NCI-H2171 treated with DMSO at 0.1 percent for 48 hours (cell line): ENCODE measurements around the gene ZSCAN5C.
"Not testable (repeated sequence)": the region's sequence is repeated elsewhere in the genome, so short reads cannot be mapped to it uniquely, and the experiment has no call there.

ENCODE experiments used
- DNase-seq: peaks from one replicate; lab custom pipeline; 2025; lab: John Stamatoyannopoulos, UW

ZSCAN5C gene, protein sequence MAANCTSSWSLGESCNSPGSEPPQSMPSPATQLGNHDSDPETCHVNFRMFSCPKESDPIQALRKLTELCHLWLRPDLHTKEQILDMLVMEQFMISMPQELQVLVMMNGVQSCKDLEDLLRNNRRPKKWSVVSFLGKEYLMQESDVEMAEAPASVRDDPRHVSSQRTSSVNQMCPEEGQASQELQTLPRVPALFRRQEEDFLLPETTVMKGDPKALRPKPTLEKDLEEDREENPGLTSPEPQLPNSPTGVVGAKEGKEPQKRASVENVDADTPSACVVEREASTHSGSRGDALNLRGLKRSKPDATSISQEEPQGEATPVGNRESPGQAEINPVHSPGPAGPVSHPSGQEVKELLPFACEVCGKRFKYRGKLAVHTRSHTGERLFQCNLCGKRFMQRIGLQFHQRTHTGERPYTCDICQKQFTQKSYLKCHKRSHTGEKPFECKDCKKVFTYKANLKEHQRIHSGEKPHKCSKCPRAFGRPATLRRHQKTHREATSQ

DNA sequence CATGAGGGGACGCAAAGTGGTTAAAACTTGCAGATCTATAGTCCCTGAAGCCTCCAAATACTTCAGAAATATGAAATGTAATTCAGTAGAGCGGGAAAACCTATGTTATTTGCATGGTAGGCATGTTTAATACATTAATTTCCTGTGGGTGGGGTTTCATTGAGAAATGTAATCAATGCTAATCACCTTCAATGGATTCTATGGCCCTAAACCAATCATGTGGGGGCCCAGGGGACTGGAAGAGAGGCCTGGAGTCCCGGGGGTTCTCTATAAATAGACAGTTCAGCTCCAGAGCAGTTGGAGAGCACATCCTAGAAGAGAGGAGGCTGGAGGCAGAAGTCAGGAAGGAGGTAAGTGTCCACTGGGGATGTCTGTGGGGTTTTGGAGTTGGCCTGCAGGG, at the start of gene ZSCAN5C:
ZSCAN5C (plus strand) TSS at position 301 of the 400 bp plus-strand sequence. CDS start 3,641 bp downstream, outside the sequence.
- no peak for DNase-seq

DNA sequence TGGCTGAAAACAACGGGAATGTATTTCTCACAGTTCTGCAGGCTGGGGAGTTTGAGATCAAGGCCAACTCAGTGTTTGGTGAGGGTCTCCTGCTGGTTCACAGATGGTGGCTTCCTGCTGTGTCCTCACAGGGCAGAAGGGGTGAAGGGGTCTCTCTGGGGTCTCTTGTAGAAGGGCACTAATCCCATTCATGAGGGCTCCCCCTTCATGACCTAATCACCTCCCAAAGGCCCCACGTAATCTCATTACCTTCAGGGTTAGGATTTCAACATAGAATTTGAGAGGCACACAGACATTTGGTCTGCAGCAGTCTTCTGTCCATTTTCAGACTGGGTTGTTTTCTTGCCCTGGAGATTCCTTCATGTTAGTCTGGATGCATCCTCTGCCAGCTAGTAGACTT, 49.4 kb upstream of the ZSCAN5C start:
- no peak for DNase-seq

DNA sequence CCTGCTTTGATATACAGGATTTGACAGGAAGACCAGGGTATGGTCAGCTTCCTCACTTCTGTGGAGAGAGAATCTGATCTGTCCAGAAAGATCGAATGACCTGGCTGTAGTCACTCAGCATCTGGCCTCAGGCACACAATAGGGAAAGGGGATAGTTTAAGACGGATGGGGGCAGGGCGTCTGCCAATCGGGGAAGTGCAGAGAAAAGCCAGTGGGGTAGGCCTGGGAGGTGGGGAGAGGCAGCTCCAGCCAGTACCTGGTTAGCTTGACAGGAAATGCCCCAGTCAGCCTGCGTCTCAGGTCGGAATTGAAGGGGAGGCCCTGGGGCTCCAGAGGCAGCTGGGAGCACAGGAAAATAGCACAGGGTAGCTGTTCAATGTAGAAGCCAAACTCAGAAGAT, 48.6 kb upstream of the ZSCAN5C start:
- no peak for DNase-seq

DNA sequence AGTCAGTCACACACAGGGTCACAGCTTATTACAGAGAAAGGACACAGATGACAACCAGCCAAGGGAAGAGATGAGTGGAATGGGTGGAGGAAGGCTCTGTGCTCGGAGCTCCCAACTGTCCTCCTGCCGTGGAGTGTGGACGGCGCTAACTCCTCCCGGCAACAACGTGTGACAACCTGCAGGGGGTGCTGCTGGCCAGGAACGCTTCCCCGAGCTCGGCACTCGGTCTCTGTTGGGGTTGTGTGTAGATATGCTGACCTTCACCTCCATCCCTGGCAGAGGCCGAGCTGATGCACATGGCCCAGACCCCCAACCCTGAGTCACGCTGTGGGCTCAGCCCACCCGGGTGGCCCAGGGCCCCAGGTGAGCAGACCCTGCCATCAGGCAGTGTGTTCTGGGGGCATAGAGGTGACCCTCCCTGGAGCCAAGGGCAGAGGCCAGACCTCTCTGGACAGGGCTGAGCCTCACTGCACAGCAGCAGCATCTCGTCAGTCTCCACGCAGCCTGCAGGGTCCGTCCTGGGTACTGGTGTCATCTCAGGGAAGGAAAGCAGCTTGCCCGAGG, 46.9 kb upstream of the ZSCAN5C start:
- DNase-seq: no peak

DNA sequence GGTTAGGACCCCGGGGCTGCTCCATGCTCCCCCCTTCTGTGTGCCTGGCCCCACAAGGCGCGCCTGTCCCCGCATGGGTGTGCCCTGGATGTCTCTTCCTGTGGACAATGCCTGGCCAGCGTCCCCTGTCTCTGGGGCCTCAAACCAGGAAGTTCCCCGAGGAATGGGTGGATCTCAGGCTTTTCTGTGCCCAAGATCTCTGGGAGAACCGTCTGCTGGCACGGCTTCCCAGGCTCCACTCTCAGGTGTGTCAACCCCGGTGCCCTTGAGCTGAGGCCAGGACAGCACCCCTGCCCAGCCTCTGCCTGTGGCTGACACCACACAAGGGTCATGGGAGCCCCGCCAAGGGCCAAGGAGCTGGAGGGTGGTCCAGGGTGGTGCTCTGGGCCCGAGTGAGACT, 45.3 kb upstream of the ZSCAN5C start:
- DNase-seq: no peak

DNA sequence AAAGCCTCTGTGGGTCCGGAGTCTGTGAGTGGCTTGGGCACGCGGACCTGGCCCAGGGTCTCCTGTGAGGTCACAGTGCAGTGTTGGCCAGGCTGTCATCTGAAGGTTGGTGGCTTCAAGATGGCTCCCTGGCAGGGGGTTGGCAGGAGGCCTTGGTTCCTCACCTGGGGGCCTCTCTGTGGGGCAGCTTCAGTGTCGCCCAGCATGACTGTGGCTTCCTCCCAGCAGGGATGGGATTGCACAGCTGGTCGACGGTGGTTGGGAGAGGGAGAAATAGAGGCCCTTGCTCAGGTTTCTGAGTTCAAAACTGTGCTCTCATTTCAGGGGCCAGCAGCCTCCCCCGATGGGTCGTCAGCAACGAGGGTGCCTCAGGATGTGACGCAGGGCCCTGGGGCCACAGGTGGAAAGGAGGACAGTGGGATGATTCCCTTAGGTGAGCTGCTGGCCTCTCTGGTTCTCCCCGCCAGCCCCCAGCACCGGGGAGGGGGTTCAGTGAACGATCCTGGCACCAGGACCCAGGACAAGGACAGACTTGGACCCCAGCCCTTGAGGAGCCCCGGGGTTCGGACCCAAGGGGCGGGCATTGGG, 43.8 kb upstream of the ZSCAN5C start:
- no peak for DNase-seq

DNA sequence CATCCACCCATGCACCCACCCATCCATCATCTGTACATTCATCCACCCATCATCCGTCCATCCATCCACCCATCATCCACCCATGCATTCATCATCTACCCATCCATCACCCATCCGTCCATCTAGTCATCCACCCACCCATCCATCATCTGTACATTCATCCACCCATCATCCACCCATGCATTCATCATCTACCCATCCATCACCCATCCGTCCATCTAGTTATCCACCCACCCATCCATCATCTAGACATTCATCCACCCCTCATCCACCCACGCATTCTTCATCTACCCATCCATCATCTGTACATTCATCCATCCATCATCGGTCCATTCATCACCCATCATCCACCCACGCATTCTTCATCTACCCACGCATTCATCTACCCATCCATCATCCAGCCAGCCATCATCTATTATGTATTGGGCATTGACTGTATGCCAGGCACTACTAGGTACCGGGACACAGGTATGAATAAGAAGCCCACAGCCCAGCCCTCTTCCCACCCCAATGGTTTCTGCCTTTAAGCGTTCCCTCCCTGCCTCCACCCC, 43.0 kb upstream of the ZSCAN5C start:
- no peak for DNase-seq

DNA sequence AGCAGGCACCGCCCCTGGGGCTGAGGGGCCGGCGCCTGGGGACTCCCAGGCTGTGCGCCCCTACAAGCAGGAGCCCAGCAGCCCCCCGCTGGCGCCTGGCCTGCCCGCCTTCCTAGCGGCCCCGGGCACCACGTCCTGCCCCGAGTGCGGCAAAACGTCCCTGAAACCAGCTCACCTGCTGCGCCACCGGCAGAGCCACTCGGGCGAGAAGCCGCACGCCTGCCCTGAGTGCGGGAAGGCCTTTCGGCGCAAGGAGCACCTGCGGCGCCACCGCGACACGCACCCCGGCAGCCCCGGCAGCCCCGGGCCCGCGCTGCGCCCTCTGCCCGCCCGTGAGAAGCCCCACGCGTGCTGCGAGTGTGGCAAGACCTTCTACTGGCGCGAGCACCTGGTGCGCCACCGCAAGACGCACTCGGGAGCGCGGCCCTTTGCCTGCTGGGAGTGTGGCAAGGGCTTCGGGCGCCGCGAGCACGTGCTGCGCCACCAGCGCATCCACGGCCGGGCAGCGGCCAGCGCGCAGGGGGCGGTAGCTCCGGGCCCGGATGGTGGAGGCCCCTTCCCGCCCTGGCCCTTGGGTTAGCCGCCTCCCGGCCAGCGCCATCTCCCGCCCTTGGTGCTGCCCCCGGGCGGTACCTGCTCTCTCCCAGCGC, 42.3 kb upstream of the ZSCAN5C start:
- DNase-seq: no peak

DNA sequence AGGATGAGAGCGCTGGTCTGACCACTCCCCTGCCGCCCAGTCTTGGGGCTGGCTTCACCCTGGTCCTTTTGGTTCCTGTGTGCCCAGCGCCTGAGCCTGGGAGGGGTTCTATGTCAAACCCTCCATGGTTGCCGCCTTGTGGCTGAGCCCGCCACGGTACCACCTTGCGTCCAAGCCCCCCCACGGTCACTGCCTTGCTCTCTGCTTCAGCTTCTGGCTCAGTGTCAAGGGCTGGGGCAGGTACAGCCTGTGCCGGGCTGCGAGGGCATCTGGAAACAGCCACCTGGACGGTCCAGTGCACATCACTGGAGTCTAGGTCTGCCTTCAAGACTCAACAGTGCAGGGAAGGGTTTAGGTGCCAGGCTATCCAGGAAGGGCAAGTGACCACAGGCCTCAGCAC, 40.5 kb upstream of the ZSCAN5C start:
- DNase-seq: no peak

DNA sequence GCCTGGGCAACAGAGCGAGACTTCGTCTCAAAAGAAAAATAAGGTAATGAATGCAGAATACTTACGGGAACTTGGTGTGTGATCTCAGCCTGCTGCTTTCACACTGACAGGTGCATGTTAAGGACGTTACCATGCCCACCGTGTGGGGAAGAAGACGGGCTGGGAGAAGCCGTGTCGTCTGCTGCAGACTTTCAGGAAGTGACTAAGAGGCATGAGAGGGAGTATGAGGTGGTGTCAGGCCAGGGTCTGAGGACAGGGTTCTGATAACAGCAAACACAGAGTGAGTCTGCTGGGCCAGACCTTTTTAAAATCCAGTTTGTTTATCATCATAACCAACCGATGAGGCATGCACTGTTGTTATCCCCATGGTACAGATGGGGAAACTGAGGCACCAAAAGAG, 39.8 kb upstream of the ZSCAN5C start:
- no peak for DNase-seq

DNA sequence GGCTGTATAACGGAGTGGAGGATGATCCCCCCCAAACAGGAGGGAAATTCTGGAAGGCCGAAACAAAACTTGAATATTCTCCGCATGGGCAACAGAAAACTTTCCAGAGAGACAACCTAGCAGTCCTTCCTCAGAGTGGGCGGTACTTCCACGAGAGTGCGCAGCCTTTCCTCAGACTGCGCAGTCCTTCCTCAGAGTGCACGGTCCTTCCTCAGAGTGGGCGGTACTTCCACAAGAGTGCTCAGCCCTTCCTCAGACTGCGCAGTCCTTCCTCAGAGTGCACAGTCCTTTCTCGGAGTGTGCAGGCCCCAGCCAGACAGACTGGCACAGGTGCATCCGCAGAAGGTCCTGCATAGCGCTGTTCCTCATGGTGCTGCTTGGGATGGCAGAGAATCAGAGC, 39.0 kb upstream of the ZSCAN5C start:
- DNase-seq: no peak

DNA sequence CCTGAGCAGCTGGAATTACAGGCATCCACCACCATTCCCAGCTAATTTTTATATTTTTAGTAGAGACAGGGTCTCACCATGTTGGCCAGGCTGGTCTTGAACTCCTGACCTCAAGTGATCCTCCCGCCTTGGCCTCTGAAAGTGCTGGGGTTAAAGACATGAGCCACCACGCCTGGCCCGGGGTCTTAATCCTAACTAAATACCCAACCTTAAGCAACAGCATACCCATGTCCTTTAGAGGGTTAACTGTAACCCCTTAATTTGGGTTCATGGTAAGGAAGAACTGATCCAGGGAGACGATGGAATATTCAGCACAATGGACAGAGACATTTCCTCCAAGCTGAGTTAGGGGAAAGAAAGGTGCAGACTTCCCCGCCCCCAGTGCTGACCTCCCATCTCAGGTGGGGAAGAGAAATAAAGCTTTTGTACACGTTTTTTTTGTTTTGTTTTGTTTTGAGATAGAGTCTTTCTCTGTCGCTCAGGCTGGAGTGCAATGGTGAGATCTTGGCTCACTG, 35.0 kb upstream of the ZSCAN5C start:
- no peak for DNase-seq

DNA sequence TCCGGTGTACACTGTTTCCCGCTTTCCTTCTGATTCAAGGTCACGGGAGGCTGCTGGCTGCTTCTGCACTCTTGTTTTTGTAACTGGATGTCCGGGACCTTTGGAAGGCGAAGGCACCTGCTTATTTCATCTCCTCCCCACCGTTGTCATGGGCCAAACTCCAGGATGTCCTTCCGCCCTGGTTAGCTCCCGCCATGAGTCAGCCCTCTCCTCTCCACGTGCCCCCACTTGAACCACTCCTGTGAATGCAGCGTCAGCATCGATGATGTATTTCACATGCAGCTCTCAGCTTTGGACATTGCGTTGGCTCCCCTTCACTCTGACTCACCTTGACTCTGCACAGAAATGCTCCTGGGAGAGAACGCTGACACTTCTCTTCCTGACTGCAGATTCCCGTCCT, 31.8 kb upstream of the ZSCAN5C start:
- no peak for DNase-seq

DNA sequence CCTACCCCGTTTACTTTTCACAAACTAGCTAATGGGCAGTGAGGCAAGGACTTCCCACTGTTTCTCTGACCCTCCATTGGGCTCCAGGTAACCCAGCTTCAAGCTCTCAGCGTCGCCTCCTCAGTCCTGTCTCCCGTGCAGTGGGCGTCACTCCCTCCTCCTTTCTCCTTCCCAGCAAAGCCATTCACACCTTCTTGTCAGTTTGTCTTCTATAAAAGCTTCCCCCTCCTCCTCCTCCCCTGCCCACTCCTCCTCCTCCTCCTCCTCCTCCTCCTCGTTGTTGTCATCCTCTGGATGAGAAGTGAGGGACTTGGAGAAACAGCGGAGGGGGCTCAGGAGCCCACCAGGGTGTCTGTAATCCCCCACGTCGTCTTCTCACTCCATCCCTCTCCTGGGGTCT, 28.0 kb upstream of the ZSCAN5C start:
- DNase-seq: no peak

DNA sequence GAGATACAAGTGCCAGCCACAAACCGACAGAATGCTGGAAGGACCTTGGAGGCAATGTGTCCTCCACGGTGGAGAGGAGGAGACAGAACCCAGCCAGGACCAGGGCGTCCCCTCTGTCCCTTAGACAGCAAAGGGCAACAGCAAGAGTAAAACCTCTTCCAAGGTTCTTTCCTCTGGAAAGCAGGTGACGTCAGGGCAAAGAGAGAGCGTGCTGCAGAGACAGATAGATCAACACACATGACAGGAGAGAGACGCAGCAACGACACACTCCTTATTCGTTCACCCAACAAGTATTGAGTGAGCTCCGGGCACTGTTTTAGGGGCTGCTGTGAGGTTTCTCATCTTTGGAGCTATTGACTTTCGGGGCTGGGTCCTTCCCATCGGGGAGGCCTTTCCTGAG, 27.5 kb upstream of the ZSCAN5C start:
- no peak for DNase-seq

DNA sequence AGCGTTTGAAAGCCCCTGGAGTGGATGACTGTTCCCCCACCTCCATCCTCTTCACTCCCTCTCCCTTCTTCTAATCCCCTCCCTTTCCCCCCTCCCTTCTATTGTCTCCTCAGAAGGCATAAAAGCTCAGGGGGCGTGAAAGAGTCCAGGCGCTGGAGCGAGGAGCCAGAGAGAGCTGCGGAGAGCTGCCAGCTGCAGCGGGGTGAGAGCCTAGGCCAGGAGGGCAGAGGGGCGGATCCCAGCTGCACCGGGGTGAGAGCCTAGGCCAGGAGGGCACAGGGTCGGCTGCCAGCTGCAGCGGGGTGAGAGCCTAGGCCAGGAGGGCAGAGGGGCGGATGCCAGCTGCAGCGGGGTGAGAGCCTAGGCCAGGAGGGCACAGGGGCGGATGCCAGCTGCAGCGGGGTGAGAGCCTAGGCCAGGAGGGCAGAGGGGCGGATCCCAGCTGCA, 26.2 kb upstream of the ZSCAN5C start, which contains the start of gene GALP:
GALP (plus strand) TSS at position 148 of the 447 bp plus-strand sequence. CDS start 1,101 bp downstream, outside the sequence.
- DNase-seq: not testable (repeated sequence)

DNA sequence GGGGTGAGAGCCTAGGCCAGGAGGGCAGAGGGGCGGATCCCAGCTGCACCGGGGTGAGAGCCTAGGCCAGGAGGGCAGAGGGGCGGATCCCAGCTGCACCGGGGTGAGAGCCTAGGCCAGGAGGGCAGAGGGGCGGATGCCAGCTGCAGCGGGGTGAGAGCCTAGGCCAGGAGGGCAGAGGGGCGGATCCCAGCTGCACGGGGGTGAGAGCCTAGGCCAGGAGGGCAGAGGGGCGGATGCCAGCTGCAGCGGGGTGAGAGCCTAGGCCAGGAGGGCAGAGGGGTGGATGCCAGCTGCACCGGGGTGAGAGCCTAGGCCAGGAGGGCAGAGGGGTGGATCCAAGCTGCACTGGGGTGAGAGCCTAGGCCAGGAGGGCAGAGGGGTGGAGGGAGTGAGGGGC, 25.8 kb upstream of the ZSCAN5C start:
- DNase-seq: not testable (repeated sequence)

DNA sequence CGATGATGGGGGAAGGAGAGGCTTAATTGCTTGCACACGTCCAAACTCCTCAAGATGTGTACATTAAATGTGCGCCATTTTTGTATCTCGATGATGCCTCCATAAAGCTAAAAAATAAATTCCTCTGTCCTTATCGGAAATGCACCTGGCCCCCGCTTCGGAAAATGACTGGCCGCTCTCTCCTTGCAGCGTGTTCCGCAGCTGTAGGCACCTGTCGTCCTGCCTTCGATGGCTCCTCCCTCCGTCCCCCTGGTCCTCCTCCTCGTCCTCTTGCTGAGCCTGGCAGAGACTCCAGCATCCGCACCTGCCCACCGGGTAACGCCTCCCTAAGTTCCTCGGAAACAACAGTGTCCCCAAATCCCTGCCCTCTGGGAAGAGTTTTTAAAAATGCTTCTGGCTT, 25.2 kb upstream of the ZSCAN5C start:
- no peak for DNase-seq

DNA sequence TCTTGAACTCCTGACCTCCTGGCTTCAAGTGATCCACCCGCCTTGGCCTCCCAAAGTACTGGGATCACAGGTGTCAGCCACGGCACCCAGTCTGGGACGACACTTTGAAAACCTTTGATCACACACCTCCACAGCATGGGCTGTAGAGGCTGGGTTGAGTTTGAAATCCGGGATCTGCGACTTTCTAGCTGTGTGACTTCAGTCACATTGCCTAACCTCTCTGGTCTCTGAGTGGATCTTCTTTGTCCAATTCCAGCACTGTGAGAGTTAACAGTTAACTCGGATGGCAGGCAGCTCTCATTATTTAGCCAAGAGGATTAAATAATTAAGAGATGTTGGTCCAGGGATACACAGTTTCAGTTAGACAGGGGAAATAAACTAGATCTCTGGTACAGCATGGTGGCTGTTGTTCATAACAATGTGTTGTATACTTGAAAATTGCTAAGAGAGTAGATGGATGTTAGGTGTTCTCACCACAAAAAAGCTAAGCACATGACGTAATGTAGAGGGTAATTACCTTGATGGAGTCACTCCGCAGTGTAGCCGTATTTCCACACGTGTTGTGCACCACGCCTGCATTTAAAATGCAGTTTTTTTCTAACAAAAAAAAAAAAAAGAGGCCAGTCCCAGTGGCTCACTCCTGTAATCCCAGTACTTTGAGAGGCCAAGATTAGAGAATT, 24.4 kb upstream of the ZSCAN5C start:
- DNase-seq: no peak

DNA sequence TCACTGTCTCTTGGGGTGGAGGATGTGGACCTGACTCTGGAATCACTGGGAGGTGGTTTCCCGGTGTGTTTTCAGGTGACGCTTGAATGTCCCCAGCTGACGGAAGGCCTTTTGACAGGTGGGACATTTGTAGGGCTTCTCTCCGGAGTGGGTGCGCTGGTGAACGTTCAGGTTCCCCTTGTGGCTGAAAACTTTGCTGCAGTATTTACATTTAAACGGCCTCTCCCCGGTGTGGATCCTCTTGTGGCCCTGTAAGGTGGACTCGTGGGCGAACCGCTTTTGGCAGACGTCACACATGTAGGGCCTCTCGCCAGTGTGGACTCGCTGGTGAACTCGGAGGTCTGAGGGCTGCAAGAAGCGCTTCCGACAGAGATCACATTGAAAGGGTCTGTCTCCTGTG, 12.3 kb upstream of the ZSCAN5C start:
- no peak for DNase-seq

DNA sequence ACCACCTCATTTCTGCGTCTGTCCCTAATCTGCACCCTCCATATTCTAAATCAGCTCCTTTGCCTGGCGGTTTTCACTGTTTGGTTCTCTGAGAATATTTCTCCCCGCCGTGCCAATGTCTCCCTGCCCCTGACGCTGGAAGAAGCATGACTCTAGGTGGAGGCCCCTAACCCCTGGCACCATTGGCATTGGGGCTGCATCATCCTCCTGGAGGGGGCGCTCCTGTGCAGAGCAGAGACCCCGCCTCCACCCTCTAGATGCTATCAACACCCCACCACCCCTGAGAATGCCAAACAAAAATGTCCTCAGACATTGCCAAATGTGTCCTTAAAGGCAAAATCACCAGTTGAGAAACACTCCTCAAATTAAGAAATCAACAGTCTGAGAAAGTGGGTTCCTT, 11.0 kb upstream of the ZSCAN5C start:
- DNase-seq: no peak
